ENCODE measurements around the gene GRIK4. TPM values are rescaled to one million over a fixed set of nuclear protein-coding genes. Genes with fewer than 3 reads are reported as not detected.

GRIK4 gene
- total RNA-seq, 1 experiment from 2014 or later, result not detected

- peaks cover 57% of the 10 kb centered on the region for H3K27me3 ChIP-seq (ENCODE audit: low read length)
- DNase-seq (no peak), ATAC-seq (no peak)
- H3K79me2 ChIP-seq (ENCODE audit: low read length), result no peaks in the 10 kb centered on the region
- no peaks in the 10 kb centered on the region for H3K9me2 ChIP-seq (replicated peaks; ENCODE audit: low read length)
- TF ChIP-seq EZH2 (IDR thresholded peaks at IDR 0.05; ENCODE audit: low read length, unreplicated experiment) (no peak), EZH2phosphoT487 (IDR thresholded peaks at IDR 0.05; ENCODE audit: borderline replicate concordance, low read length) (no peak), CTCF (conservative IDR thresholded peaks at IDR 0.05; ENCODE audit: low read depth, low read length) (no peak)
- H3K4me1 ChIP-seq (ENCODE audit: insufficient read depth, low read length), result no peaks in the 10 kb centered on the region
- H3K9me3 ChIP-seq (ENCODE audit: low read length), result no peaks in the 10 kb centered on the region
- H3K9ac ChIP-seq (ENCODE audit: low read length), result no peak overlapping the region
- H3K36me3 ChIP-seq (ENCODE audit: low read depth, low read length), result no peaks in the 10 kb centered on the region
- no TSS peak for BruUV-seq (replicated peaks)
- H4K20me1 ChIP-seq (ENCODE audit: low read length), result no peaks in the 10 kb centered on the region
- H3F3A ChIP-seq (ENCODE audit: low read length, unreplicated experiment), result no peaks in the 10 kb centered on the region
- POLR2A ChIA-PET (ENCODE audit: unreplicated experiment), result no interaction called here
- intact Hi-C loops (cut with micrococcal nuclease), result no loop called here
- no peak overlapping the region for H2AFZ ChIP-seq (ENCODE audit: low read length)
- no peak overlapping the region for H3K4me2 ChIP-seq (ENCODE audit: low read length)
- CTCF ChIA-PET, result no interaction called here
- no peak overlapping the region for H3K4me3 ChIP-seq (ENCODE audit: low read length)
- no peak overlapping the region for H3K27ac ChIP-seq (ENCODE audit: low read length)
These were observed 285.6 kb downstream of the GRIK4 start for GRCh38 chr11:120797143-120797542.

- Histone ChIP-seq H3K9me2 (replicated peaks; ENCODE audit: low read length) (no peaks in the 10 kb centered on the region), H2AFZ (ENCODE audit: low read length) (no peak overlapping the region), H3K27ac (ENCODE audit: low read length) (no peak overlapping the region), H3K4me2 (ENCODE audit: low read length) (no peak overlapping the region), H3K9ac (ENCODE audit: low read length) (no peak overlapping the region), H3F3A (ENCODE audit: low read length, unreplicated experiment) (no peaks in the 10 kb centered on the region), H3K4me3 (ENCODE audit: low read length) (no peak overlapping the region), H4K20me1 (ENCODE audit: low read length) (no peaks in the 10 kb centered on the region), H3K9me3 (ENCODE audit: low read length) (no peaks in the 10 kb centered on the region), H3K4me1 (ENCODE audit: insufficient read depth, low read length) (no peaks in the 10 kb centered on the region), H3K27me3 (ENCODE audit: low read length) (peaks cover 40% of the 10 kb centered on the region), H3K36me3 (ENCODE audit: low read depth, low read length) (no peaks in the 10 kb centered on the region), H3K79me2 (ENCODE audit: low read length) (no peaks in the 10 kb centered on the region)
- POLR2A ChIA-PET (ENCODE audit: unreplicated experiment), result no interaction called here
- ATAC-seq (no peak), DNase-seq (no peak)
- intact Hi-C loops (cut with micrococcal nuclease), result no loop called here
- no TSS peak for BruUV-seq (replicated peaks)
- CTCF ChIA-PET, result no interaction called here
- TF ChIP-seq EZH2phosphoT487 (IDR thresholded peaks at IDR 0.05; ENCODE audit: borderline replicate concordance, low read length) (no peak), CTCF (conservative IDR thresholded peaks at IDR 0.05; ENCODE audit: low read depth, low read length) (no peak), EZH2 (IDR thresholded peaks at IDR 0.05; ENCODE audit: low read length, unreplicated experiment) (no peak)
These were observed 287.3 kb downstream of the GRIK4 start for GRCh38 chr11:120798854-120799253.

GRCh38 chr11:120800206-120800605 lies 288.7 kb downstream of the GRIK4 start:
- ChIA-PET POLR2A (ENCODE audit: unreplicated experiment) (no interaction called here), CTCF (no interaction called here)
- no peak overlapping the region for H3K9ac ChIP-seq (ENCODE audit: low read length)
- ATAC-seq, result no peak
- H3K4me2 ChIP-seq (ENCODE audit: low read length), result no peak overlapping the region
- H3K27ac ChIP-seq (ENCODE audit: low read length), result no peak overlapping the region
- DNase-seq, result no peak
- no peaks in the 10 kb centered on the region for H3K9me2 ChIP-seq (replicated peaks; ENCODE audit: low read length)
- H3F3A ChIP-seq (ENCODE audit: low read length, unreplicated experiment), result no peaks in the 10 kb centered on the region
- H3K27me3 ChIP-seq (ENCODE audit: low read length), result peaks cover 26% of the 10 kb centered on the region
- no peak overlapping the region for H3K4me3 ChIP-seq (ENCODE audit: low read length)
- H3K79me2 ChIP-seq (ENCODE audit: low read length), result no peaks in the 10 kb centered on the region
- no peak for TF ChIP-seq EZH2phosphoT487 (IDR thresholded peaks at IDR 0.05; ENCODE audit: borderline replicate concordance, low read length)
- TF ChIP-seq EZH2 (IDR thresholded peaks at IDR 0.05; ENCODE audit: low read length, unreplicated experiment), result no peak
- no peak for TF ChIP-seq CTCF (conservative IDR thresholded peaks at IDR 0.05; ENCODE audit: low read depth, low read length)
- H4K20me1 ChIP-seq (ENCODE audit: low read length), result no peaks in the 10 kb centered on the region
- no peaks in the 10 kb centered on the region for H3K9me3 ChIP-seq (ENCODE audit: low read length)
- no peaks in the 10 kb centered on the region for H3K4me1 ChIP-seq (ENCODE audit: insufficient read depth, low read length)
- no TSS peak for BruUV-seq (replicated peaks)
- intact Hi-C loops (cut with micrococcal nuclease), result loop anchor here (10.0 kb wide), 1 partner anchor 295 kb away; no protein-coding TSS in a partner anchor
- no peak overlapping the region for H2AFZ ChIP-seq (ENCODE audit: low read length)
- no peaks in the 10 kb centered on the region for H3K36me3 ChIP-seq (ENCODE audit: low read depth, low read length)

All from PC-3 (cell line).